Testis (tissue), 2 donors: ENCODE results near the gene SNTG2.

ENCODE experiments used
- CTCF ChIP-seq, 3 experiments: fragments of 450-650 bp in 2 of 3; fragments of 200-600 bp in 1 of 3; sonication (generic) in 1 of 3; IDR thresholded peaks; one replicate each; pipeline ENCODE4 v1.5.1; 2016 to 2019; ENCODE audit warnings: antibody characterized with exemption in 3 of 3, mild to moderate bottlenecking in 2 of 3, moderate library complexity in 1 of 3
- POLR2A ChIP-seq: fragments of 450-650 bp; IDR thresholded peaks from one replicate; pipeline ENCODE4 v1.6.1; 2017; ENCODE audit warnings: antibody characterized with exemption, mild to moderate bottlenecking, moderate library complexity

GRCh38 chr2:1060987-1061386 lies 110.3 kb downstream of the SNTG2 start:
- TF ChIP-seq CTCF (IDR thresholded peaks at IDR 0.05) (no peak), POLR2A (no peak)
